T-cell (primary cell): ENCODE measurements around the gene HLA-DRB5. TPM values are rescaled to one million over a fixed set of nuclear protein-coding genes. Genes with fewer than 3 reads are reported as not detected.
"Not testable (repeated sequence)": the region's sequence is repeated elsewhere in the genome, so short reads cannot be mapped to it uniquely, and the experiment has no call there.

Experiments used
- ATAC-seq, 4 experiments: fragments of 200-7000 bp in 3 of 4; fragments of 150-1000 bp in 1 of 4; cut with Tn5 transposase; replicated peaks in 1 of 4; 1 replicate in 3 of 4; 2 replicates in 1 of 4; pipeline ENCODE4 v1.10.0; 2021; ENCODE audit warnings: moderate library complexity in 3 of 4, mild to moderate bottlenecking in 2 of 4, moderate number of reproducible peaks in 1 of 4
- CTCF ChIA-PET, 2 donors: fragments of 300-600 bp; sonication (Branson Sonifier 250); formaldehyde crosslinking; loops; one replicate each; lab custom pipeline; 2022; ENCODE audit warnings: antibody characterized with exemption in 2 of 2; lab: Charles Lee
- POLR2A ChIA-PET, 2 donors: fragments of 300-600 bp; sonication (Branson Sonifier 250); formaldehyde crosslinking; loops; one replicate each; lab custom pipeline; 2022; ENCODE audit warnings: antibody characterized with exemption in 2 of 2; lab: Charles Lee
- DNase-seq, 35 experiments: peaks; one replicate each; pipeline versions ENCODE4 v3.0.0 to v3.0.0-alpha.2; 2013 to 2023
- H3K27ac ChIP-seq: one replicate; pipeline ENCODE4 v1.5.1; 2013; ENCODE audit warnings: low read length
- H3K27me3 ChIP-seq, 2 experiments: replicated peaks in 1 of 2; 1 replicate in 1 of 2; 2 replicates in 1 of 2; pipeline versions ENCODE4 v1.6.1 to v1.7.0; 2013; ENCODE audit warnings: low read length in 1 of 2, mixed read lengths in 1 of 2; ENCODE audit not compliant: control insufficient read depth in 2 of 2, insufficient read depth in 2 of 2; ENCODE audit errors: extremely low read depth in 1 of 2
- H3K36me3 ChIP-seq, 2 donors: 1 replicate in 1 of 2; 2 replicates in 1 of 2; pipeline versions ENCODE4 v1.6.1 to v1.7.0; 2013; ENCODE audit warnings: low read length in 1 of 2; ENCODE audit not compliant: control insufficient read depth in 2 of 2, insufficient read depth in 1 of 2; ENCODE audit errors: extremely low read depth in 1 of 2
- H3K4me1 ChIP-seq, 2 experiments: 1 replicate in 1 of 2; 2 replicates in 1 of 2; pipeline versions ENCODE4 v1.6.1 to v1.7.0; 2013; ENCODE audit warnings: low read length in 2 of 2, mixed read lengths in 1 of 2; ENCODE audit not compliant: insufficient read depth in 2 of 2, control insufficient read depth in 1 of 2; ENCODE audit errors: extremely low read depth in 1 of 2
- H3K4me3 ChIP-seq, 2 donors: 1 replicate in 1 of 2; 2 replicates in 1 of 2; pipeline versions ENCODE4 v1.5.1 to v1.7.0; 2013; ENCODE audit warnings: mild to moderate bottlenecking in 2 of 2, low read length in 1 of 2, moderate library complexity in 1 of 2; ENCODE audit not compliant: control insufficient read depth in 1 of 2; ENCODE audit errors: extremely low read depth in 1 of 2
- H3K9me3 ChIP-seq: 2 replicates; pipeline ENCODE4 v1.7.0; 2013
- H3K27ac Mint-ChIP-seq, 2 donors: one replicate each; pipeline ENCODE4 v1.8.0; 2020 to 2021; ENCODE audit warnings: mild to moderate bottlenecking in 2 of 2, mixed read lengths in 2 of 2
- H3K27me3 Mint-ChIP-seq, 2 donors: one replicate each; pipeline ENCODE4 v1.8.0; 2021 to 2022; ENCODE audit warnings: mixed read lengths in 2 of 2
- H3K36me3 Mint-ChIP-seq: one replicate; pipeline ENCODE4 v1.8.0; 2021; ENCODE audit warnings: mixed read lengths
- H3K4me1 Mint-ChIP-seq, 3 donors: one replicate each; pipeline ENCODE4 v1.8.0; 2020 to 2022; ENCODE audit warnings: mixed read lengths in 3 of 3, mild to moderate bottlenecking in 1 of 3
- H3K4me3 Mint-ChIP-seq, 3 donors: one replicate each; pipeline ENCODE4 v1.8.0; 2020 to 2022; ENCODE audit warnings: mild to moderate bottlenecking in 3 of 3, mixed read lengths in 3 of 3, moderate library complexity in 3 of 3
- H3K9me3 Mint-ChIP-seq, 3 donors: one replicate each; pipeline ENCODE4 v1.8.0; 2020 to 2022; ENCODE audit warnings: mixed read lengths in 3 of 3
- WGBS: methylation state at CpG from one replicate; pipeline ENCODE4 v1.1.5; 2013; ENCODE audit warnings: missing lambda C conversion rate; ENCODE audit not compliant: insufficient coverage; 5-methylcytosine and 5-hydroxymethylcytosine counted together
- total RNA-seq, 35 experiments: library from RNA in 6 of 35; stranded (reverse) in 6 of 35; fragments of 120-200 nt in 1 of 35; gene quantifications; one replicate each; pipeline versions ENCODE4 v1.2.1 to v1.2.4 and lab custom pipeline; 2013 to 2026

Gene HLA-DRB5
- total RNA-seq, 5 donors from 2014 or later (not counting 1 experiment from before 2014, with no cell fraction given): 3.2 to 14.0 (median 8.0) TPM; not detected in 1

DNA sequence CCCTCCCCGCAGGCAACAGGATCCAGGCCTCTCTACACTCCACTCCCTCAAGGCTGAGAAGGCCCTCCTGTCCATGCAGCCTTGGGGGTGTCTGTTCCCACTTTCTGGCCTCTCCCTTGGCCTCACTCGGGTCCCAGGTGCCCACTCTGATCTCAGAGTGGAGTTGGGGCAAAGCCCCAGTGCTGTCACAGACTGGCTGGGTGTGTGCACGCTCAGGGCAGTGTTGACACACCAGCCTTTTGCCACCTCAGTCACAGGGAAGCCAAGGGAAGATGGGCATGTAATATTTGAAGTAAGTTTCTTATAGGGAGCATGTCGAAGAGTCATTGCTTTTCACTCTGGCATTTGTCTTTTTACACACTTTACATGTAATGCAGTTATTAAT is 45.5 kb downstream of the HLA-DRB5 start:
- Histone ChIP-seq H3K4me1 (no peaks in the 10 kb centered on the region), H3K36me3 (no peaks in the 10 kb centered on the region), H3K27ac (no peak overlapping the region), H3K4me3 (no peak overlapping the region), H3K9me3 (no peaks in the 10 kb centered on the region), H3K27me3 (no peaks in the 10 kb centered on the region)
- H3K27me3 Mint-ChIP-seq: peaks cover 1 to 15% of the 10 kb centered on the region in 2 donors
- POLR2A ChIA-PET: no interaction called here
- H3K9me3 Mint-ChIP-seq: no peaks in the 10 kb centered on the region
- H3K4me3 Mint-ChIP-seq: no peak overlapping the region
- WGBS: 74% methylated on average over 3 of the region's 4 CpGs
- H3K4me1 Mint-ChIP-seq: no peaks in the 10 kb centered on the region
- ATAC-seq (no peak), DNase-seq (no peak)
- no peaks in the 10 kb centered on the region for H3K36me3 Mint-ChIP-seq
- no peak overlapping the region for H3K27ac Mint-ChIP-seq
- CTCF ChIA-PET: no interaction called here

DNA sequence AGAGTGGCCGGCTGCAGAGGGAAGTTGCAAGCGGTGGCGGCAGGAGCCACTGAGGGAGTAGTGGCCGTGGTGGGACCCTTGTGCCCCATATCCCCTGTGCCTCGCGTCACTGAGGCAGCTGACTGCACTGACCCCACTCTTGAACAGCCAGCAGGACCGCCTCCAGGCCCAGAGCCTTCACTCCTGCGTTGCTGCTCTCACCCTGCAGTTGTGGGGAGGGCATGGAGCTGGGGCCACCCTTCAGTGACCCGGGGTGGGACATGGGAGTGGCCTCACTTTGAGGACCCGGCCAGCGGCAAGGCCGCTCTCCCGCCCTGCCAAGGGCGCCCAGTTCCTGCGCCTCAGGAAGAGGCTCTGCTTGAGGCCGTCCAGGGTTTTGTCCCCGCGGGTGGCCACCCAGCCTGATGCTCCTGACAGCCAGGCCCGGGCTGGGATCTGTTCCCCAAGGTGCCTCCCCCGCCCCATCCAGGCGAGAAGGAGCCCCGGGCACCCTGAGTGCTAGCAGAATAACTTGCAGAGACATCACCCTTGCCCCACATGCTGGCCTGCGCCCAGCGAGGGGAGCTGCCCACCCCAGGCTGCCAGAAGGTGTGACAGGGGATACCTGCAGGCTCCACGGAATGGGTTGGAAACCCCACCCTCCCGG is 46.0 kb downstream of the HLA-DRB5 start:
- Mint-ChIP-seq H3K4me3 (no peak overlapping the region), H3K27ac (no peak overlapping the region), H3K36me3 (no peaks in the 10 kb centered on the region), H3K9me3 (no peaks in the 10 kb centered on the region), H3K4me1 (no peaks in the 10 kb centered on the region), H3K27me3 (peaks cover 1 to 16% of the 10 kb centered on the region in 2 donors)
- DNase-seq (no peak), ATAC-seq (no peak)
- no peaks in the 10 kb centered on the region for H3K4me1 ChIP-seq
- H3K4me3 ChIP-seq: no peak overlapping the region
- CTCF ChIA-PET: no interaction called here
- no peaks in the 10 kb centered on the region for H3K27me3 ChIP-seq
- no peaks in the 10 kb centered on the region for H3K36me3 ChIP-seq
- H3K27ac ChIP-seq: no peak overlapping the region
- POLR2A ChIA-PET: no interaction called here
- WGBS: 85% methylated on average over 24 of the region's 26 CpGs
- no peaks in the 10 kb centered on the region for H3K9me3 ChIP-seq

DNA sequence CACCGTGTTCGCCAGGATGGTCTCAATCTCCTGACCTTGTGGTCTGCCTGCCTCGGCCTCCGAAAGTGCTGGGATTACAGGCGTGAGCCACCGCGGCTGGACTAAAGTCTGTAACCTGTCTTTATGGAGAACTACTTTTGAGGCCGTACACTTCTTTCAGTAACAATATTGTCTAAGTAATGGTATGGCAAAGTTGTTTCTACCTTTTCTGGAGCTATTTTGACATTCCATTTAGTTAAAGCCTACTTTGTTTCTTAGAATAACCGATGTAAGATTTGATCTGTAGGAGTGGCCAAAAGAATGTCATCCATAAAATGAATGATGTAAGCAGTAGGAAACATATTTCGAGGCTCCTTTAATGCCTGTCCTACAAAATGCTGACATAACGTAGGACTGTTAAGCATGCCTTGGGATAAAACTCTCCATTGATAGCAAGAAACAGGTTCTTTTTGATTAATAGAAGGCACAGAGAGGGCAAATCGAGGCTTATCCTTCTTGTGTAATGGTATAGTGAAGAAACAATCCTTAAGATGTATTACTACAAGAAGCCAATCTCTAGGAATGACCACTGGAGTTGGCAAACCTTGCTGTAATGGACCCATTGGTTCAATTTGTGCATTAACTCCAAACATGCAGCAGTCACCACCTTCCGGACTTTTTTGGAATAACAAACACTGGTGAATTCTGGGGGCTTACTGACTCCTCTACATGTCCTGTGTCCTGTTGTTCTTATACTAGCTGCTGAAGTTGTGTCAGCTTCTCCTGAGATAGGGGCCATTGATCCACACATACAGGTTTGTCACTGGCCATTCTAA is 54.5 kb downstream of the HLA-DRB5 start:
- no peak for DNase-seq
- Mint-ChIP-seq H3K36me3 (no peaks in the 10 kb centered on the region), H3K27ac (no peak overlapping the region), H3K9me3 (no peaks in the 10 kb centered on the region), H3K4me1 (peaks cover 3 to 6% (median 5%) of the 10 kb centered on the region in 3 donors), H3K27me3 (peaks cover 26 to 43% of the 10 kb centered on the region in 2 donors), H3K4me3 (no peak overlapping the region)
- Histone ChIP-seq H3K27me3 (peaks cover 0 to 4% of the 10 kb centered on the region in 2 experiments), H3K4me3 (no peak overlapping the region), H3K9me3 (no peaks in the 10 kb centered on the region), H3K36me3 (no peaks in the 10 kb centered on the region), H3K27ac (no peak overlapping the region), H3K4me1 (no peaks in the 10 kb centered on the region)
- POLR2A ChIA-PET: no interaction called here
- ATAC-seq: no peak
- 93% methylated on average over 8 of the region's 13 CpGs for WGBS
- CTCF ChIA-PET: no interaction called here

DNA sequence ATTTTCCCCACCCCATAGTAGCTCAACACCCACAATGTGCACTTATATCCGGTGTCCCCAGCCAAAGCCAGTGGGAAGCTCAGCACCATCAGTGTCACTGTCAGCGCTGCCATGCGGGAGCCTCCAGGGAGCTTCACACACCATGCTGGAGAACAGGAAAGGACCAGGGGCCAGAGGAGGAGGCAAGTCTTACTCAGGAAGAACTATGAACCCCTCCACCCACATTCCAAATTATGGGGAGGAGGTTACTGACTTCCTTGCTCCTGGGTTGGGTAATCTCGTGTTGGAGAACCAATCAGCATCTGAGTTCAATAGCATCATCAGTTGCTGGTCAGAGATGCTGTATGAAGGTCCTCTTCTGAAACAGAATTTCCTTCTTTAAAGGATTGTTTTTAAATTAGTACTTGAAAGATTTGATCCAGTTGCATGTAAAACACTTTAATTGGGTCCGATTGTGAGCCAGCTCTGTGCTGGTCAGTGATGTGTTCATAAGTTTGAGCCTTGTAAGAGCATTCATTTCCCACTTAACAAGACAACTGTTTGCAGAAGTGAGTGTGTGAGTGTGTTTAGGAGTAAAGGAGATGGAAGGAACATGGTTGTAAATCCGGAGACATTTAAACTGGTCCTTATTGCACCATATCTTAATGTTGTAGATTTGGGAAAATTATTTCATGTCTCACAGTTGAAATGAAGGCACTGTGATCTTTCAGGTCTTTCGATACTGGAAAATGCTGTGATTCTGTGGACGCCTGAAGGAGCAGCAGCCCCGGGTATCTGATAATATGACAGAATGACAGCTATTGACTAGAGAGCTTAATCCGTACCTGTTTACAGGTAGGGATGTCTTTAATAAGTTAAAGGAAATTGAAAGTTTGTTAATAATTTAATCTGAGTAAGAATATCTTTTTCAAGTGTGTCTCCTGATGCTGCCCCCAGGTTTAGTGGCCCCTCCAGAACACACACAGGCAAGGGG is 56.4 kb downstream of the HLA-DRB5 start:
- POLR2A ChIA-PET: interaction anchor here in 1 of 2 donors (0.7 kb wide), 1 partner anchor 107 kb away, joined by 3 read pairs; no protein-coding TSS in a partner anchor
- H3K4me3 Mint-ChIP-seq, H3K36me3 Mint-ChIP-seq, DNase-seq, H3K27me3 ChIP-seq, H3K4me3 ChIP-seq, H3K4me1 Mint-ChIP-seq, H3K9me3 ChIP-seq, CTCF ChIA-PET, H3K4me1 ChIP-seq, H3K9me3 Mint-ChIP-seq, H3K36me3 ChIP-seq, H3K27ac ChIP-seq: not testable (repeated sequence)
- 77% methylated on average over 4 of the region's 10 CpGs for WGBS
- ATAC-seq: peak; percentile 56 to 96 (median 74)
- Mint-ChIP-seq H3K27ac (peak overlapping the region in 1 of 2 donors; percentile 80), H3K27me3 (peaks cover 23 to 46% of the 10 kb centered on the region in 2 donors)

DNA sequence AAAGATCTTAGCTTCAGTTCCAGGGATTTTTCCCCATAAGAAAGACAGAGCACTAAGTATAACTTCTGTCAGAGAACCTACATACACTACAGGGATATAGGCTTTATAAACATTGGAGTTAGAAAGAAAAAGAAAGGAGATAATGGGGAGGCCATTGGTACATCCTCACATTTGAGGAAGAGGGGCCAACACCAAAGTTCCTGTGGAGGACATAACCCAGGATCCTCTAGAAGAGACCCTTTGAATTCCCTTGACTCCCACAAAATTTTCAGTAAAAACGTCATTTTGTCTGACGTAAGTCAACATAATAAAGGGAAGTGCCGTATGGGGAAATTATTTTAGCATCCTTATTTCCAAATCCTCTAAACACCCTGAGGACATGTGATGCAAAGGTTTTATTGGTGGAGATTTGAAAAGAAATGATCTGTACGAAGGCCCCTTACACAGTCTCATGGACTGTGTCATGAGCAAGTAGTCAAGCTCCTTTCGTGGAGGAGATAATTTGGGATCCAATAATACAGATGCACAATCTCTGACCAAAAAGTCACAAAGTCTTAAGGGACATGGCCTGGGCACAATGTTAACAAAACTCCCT is 57.2 kb downstream of the HLA-DRB5 start:
- POLR2A ChIA-PET: interaction anchor here in 1 of 2 donors (0.7 kb wide), 1 partner anchor 108 kb away, joined by 3 read pairs; no protein-coding TSS in a partner anchor
- H3K9me3 Mint-ChIP-seq: no peaks in the 10 kb centered on the region
- H3K4me3 ChIP-seq: no peak overlapping the region
- CTCF ChIA-PET: no interaction called here
- H3K9me3 ChIP-seq: no peaks in the 10 kb centered on the region
- WGBS: no CpG with 5 or more reads among the region's 5 CpGs
- no peaks in the 10 kb centered on the region for H3K4me1 ChIP-seq
- H3K27me3 Mint-ChIP-seq: peaks cover 23 to 50% of the 10 kb centered on the region in 2 donors
- no peaks in the 10 kb centered on the region for H3K36me3 Mint-ChIP-seq
- peaks cover 3 to 6% (median 5%) of the 10 kb centered on the region in 3 donors for H3K4me1 Mint-ChIP-seq
- ATAC-seq (no peak), DNase-seq (no peak)
- H3K36me3 ChIP-seq: no peaks in the 10 kb centered on the region
- H3K27me3 ChIP-seq: peaks cover 0 to 4% of the 10 kb centered on the region in 2 experiments
- H3K4me3 Mint-ChIP-seq: no peak overlapping the region
- no peak overlapping the region for H3K27ac ChIP-seq
- no peak overlapping the region for H3K27ac Mint-ChIP-seq
